Right lobe of liver (tissue), 4 donors: ENCODE measurements around the gene TXNDC9.
"Not testable (repeated sequence)": the region's sequence is repeated elsewhere in the genome, so short reads cannot be mapped to it uniquely, and the experiment has no call there.

Experiments
- CTCF ChIP-seq, 4 donors: fragments of 200-600 bp in 3 of 4; fragments of 450-650 bp in 1 of 4; IDR thresholded peaks; one replicate each; pipeline versions ENCODE4 v1.5.1 to v1.8.0; 2016 to 2022; ENCODE audit warnings: antibody characterized with exemption in 4 of 4, mild to moderate bottlenecking in 2 of 4
- POLR2A ChIP-seq: fragments of 450-650 bp; IDR thresholded peaks from one replicate; pipeline ENCODE4 v1.6.1; 2017; ENCODE audit warnings: antibody characterized with exemption, mild to moderate bottlenecking
- donor health status: DM: no; HTN: no; CAD: no.
- donor health status: DM: no; HTN: no; CAD: no.
- donor health status: DM: no; HTN: yes; CAD: no.

GRCh38 chr2:99317873-99318200, 18.3 kb downstream of the TXNDC9 start:
- TF ChIP-seq POLR2A; CTCF (IDR thresholded peaks at IDR 0.05): not testable (repeated sequence)
